GM18502 (cell line): ENCODE data around the gene CTNND2.

Source experiments
- ATAC-seq: cut with Tn5 transposase; IDR thresholded peaks from one replicate; pipeline ENCODE4 v1.9.1; 2021; ENCODE audit warnings: mild to moderate bottlenecking; ENCODE audit not compliant: unreplicated experiment, poor library complexity

CTNND2 gene

DNA sequence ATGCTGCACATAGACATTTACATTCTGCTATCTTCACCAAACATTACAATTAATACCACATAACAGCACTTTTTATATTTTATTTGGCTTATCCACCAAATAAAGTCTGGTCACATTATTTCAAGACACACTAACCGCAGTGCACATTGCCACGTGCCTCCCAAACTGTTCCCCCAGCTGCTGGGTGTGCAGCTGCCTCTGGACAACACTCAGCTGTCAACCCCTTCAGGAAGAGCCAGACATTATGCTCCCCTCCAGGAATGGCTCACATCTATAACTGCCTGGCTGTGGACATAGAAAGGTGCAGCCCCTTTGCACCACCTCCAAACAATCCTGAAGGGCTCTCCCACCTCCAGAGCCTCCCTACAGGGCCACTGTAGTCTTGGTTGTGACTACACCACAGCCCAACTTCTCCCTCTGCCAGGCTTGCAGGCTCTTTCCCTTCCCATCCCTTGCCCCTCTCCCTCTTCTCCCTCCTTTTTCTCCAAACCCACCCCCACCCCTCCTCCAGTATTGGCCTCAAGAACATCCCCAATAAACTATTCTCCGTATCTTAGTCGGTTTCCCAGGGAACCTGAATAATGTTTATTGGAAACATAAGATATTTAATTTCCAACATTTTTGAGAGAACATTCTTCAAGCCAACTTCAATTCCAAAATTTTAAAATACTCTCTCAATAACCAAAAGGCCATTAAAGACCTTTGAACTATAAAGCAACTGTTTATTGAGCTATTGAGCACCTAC is 372.3 kb downstream of the CTNND2 start:
- ATAC-seq, result no peak

DNA sequence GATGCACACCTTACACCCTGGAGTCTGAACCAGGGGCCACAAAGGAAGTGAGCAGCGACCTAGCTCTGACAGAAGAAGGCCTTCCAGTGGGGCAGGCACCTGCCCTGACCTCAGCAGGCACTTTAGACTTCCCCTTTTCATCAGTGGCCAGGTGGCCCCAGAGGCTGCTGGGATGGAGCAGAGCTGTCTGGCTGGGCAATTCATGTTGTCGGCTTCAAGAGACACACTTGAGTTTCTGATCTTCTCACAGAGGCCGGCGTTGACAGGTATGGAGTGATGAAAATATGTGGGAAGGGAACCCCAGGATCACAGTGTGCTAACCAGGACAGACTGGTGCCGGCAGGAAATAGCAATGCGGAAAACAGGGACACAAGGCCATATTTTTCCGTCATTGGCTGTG is 375.5 kb downstream of the CTNND2 start:
- ATAC-seq, result no peak

DNA sequence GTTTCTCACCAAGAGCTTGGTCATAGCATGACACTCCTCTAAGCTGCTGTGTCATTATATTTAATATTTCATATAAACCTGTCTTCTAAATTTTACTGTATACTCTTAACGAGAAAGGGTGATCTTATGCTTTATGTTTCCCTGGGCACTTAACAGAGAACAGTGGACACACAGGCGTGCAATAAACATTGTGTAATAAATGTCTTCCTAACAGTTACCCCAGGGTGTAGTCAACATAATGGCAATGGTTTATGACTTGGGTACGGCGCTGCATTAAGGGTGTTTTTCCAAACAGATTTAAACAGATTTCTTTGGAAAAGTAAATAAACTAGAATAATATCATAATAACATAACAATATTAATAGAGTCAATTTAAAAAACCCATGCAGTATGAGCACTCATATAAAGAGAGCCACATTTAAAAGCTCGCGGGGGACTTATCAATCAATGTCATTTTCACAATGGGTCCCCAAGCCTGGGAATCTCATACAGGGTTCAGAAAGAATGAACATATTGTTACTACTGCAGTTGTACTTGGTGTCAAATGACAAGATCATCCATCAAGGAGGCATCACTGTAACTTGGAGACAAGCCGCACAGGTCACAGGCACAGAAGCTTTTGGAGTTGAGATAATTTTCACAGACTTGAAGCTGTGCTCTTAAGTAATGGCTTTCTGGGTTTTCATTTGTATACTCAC is 376.4 kb downstream of the CTNND2 start:
- ATAC-seq, result no peak

DNA sequence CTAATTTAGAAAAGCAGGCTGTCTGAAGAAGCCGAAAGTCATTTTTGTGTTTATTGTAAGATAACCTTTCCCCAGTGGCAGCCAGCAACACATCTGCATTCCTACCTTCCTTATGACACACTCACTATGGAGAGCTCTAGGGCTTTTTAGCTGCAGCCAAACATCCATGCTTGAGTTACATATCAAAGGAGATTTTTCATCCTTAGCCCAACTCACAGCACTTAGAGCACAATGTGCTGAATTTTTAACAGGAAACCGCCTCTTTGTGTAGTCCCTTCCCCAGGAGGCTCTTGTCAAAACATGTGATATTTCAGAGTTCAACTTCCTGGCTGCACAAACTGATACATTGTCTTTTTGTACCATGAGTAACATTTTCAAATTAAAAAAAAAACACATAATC is 379.2 kb downstream of the CTNND2 start:
- ATAC-seq, result no peak

DNA sequence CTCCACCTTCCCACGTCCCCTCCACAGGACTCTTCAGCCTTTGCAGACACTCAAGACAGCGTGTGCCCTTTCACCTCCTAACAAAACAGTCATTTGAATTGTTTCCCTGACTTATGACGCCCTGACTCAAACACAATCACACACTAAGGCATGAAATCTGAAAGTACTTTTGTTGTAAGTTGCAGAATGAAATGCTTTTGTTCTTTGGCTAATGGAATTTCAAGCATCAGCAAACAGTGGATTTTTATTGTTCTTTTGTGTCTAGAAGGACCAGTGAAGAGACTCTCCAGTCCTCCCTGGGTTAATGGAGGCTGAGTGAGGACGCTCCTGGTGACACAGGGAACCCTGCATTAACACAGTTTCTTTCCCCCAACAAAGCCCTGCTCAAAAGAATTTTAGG is 380.1 kb downstream of the CTNND2 start:
- no peak for ATAC-seq

DNA sequence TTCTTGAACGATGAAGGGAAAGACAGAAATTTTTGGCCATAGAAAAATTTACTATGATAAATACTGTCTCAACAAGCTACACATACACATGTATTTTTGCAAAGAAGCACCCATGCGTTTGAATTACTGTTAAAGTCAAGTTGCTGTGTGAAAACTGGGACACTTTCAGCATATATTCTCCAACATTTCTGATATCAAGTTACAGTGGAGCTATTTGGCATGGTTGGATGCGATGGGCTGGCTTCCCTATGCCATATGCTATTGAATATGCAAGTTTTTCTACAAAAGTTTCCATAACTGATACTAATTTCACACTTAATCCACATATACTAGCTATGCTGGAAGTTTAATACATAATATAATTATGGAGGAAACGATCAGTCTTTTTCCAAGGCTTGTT is 381.4 kb downstream of the CTNND2 start:
- ATAC-seq, result no peak

DNA sequence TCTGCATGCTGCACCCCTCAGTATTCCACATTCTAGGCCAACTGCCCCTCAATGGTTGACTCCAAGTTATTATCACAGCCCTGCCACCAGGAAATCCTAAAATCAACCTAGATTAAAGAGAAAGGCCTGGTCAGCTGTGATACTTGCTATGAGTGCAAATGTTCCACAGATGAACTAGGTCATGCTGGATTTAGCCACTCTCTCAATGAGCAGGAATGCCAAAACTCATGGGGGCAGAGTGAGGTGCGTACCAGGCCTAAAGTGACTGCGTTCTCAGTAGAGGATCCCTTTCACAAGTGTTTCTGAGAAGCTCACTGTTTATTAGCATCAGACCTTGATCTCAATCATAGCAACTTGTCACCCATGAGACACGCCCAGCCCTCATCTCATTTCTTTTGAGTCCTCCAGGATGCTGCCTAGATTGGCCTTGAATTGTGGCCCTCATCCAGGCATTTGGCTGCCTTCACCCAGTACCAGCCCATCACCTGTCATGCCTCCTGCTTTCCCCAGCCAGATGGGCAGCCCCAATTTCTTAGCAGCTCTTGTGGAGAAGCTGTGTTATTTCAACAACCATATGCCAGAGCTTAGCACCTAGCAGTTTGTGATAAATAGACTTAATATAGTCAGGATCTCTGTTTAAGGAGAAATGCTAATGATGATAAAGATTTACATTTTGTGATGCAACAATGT is 383.9 kb downstream of the CTNND2 start:
- ATAC-seq, result no peak

DNA sequence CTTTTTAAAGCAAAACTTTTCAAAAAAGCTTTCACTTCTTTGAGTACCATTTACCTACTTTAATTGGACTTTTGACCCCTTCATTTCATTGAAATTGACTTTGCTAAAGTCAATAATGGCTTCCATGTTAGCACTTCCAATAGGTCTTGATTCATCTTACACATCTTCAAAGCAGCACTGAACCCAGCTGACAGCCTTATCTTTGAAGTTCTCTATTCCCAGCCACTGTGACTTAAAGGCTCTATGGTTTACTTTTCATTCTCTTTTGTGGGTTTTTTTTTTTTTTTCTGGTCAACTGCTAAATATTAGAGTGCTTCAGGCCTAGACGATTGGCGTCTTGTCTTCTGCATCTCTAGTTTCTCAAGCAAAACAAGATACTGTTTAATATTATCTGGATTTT is 385.0 kb downstream of the CTNND2 start:
- no peak for ATAC-seq

DNA sequence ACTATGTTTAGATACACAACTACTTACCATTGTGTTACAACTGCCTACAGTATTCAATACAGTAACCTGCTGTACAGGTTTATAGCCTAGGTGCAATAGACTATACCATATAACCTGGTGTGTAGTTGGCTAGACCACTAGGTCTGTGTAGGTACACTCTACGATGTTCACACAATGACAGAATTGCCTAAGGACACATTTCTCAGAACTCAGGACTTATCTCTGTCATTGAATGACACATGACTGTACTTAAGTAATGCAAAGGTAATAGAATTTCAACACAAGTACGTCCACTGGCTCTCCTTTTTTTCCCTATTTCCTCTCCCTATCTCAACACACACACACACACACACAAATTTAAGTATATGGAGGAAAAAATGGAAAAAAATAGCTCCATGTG is 385.6 kb downstream of the CTNND2 start:
- no peak for ATAC-seq

DNA sequence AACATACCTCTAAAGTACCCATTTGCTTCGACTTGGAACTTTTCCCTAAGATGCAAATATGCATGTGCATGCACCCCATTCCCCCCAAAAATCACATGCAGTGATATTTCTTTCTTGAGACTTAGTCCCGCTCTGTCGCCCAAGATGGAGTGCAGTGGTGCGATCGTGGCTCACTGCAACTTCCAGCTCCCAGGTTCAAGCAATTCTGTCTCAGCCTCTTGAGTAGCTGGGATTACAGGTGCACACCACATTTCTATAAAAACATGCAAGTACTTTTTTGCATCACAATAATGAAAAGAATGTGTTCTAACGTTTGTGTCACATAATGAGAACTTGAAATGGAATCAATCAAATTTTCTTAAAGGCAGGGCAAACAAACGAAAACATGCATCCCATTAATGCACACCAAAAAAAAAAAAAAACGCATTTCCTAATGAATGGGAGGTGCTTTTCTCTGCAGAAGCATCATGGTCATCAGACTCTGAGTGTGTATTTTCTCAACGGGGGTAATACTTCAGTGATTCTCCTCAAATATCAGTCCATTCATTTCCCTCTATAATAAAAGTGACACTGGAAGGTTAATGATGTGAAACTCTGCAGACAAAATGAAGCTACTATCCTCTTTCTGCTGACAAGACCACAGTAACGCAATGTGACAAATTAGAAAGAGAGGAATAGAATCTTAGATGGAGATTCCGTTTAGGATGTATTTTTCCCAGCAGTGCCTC is 389.4 kb downstream of the CTNND2 start:
- no peak for ATAC-seq

DNA sequence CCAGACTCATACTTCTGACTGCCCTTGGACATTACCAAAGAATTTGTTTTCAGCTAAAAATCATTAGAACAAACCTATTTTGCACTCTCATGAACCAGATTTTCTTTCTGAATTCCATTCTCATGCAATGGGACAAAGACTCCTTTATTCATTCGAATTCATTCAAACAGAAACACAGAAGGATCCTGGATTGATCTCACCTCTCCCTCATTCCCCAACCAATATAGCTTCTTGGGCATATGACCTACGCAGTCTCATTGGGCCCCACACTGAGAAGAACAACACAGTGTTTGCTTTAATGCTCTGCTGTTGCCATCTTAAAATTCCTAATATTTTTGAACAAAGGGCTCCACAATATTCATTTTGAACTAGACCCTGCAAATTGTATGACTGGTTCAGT is 392.4 kb downstream of the CTNND2 start:
- ATAC-seq, result no peak

DNA sequence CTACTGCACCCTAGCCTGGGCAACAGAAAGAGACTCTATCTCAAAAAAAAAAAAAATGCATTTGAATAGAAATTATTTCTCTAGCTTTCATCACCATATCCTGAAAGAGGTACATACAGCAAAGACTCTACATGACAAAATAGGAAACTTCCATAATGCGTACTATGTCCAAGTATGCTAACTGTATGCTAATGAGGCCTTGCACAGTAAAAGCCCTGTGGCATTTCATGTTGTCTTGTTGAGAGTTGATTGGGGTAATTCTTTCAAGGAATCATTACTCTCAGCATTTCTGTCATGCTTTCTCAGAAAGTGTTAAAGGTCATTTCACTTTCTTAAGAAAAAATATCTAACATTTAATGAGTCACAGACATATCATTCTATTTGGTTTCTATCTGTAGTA is 393.4 kb downstream of the CTNND2 start:
- ATAC-seq, result no peak

DNA sequence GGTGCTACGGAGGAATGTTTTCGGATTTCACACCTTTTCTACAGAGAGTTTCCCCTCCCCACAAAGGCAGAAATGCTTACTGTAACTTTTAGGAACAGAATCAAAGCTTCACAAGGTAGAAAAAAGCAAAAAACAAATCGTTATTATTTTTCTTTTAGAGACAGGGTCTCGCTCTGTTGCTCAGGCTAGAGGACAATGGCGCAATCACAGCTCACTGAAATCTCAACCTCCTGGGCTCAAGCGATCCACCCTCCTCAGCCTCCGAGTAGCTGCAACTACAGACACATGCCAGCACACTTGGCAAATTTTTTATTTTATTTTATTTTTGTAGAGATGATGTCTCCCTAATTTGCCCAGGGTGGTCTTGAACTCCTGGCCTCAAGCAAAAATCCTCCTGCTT is 394.5 kb downstream of the CTNND2 start:
- ATAC-seq, result no peak

DNA sequence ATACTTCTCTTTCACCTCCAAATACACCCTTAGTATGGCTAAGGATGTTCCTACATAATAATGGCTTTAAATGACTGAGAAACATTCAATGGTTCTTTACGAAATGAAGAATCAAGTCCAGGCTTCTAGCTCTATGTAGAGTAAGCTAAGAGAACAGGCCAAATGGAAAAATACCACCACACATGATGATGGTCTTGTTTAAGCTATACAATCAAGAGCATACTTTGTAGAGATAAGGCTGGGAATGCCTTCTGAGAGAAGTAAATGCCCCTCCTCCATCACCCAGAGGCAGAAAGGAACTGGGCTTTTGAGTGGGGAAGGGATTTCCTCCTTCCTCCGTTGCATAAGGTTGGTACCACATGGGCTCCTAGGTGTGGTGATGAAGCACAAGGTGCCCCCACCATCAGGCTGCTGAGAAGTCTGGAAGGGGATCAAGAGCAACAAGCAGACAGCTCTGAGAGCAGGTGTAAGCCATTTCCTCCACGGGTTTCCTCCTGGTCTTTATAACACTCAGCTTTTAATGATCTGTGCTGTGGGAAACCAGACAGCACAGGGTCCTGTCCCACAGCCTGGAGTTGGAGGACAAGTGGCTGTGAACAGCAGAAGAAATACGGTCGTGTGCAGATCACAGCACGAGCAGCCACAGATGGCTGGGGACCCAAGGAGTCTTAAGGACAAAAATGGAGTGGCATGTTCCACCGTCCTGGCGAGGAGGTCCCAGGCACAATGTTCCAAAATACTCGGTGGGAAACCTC is 396.9 kb downstream of the CTNND2 start:
- ATAC-seq, result no peak

DNA sequence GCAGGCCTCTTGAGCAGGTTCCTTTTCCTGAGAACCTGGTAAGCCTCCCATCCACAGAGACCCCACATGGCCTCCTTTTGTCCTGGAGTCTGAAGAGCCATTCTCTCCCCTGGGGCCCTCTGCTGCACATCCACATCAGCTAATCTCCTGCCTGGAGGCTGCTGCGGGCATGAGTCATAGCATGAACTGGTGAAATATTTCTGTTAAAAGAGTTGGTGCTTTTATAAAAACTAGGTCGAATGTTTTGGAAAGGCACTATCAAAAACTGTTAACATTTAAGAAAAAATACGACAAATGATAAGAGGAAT is 399.4 kb downstream of the CTNND2 start:
- ATAC-seq, result no peak

DNA sequence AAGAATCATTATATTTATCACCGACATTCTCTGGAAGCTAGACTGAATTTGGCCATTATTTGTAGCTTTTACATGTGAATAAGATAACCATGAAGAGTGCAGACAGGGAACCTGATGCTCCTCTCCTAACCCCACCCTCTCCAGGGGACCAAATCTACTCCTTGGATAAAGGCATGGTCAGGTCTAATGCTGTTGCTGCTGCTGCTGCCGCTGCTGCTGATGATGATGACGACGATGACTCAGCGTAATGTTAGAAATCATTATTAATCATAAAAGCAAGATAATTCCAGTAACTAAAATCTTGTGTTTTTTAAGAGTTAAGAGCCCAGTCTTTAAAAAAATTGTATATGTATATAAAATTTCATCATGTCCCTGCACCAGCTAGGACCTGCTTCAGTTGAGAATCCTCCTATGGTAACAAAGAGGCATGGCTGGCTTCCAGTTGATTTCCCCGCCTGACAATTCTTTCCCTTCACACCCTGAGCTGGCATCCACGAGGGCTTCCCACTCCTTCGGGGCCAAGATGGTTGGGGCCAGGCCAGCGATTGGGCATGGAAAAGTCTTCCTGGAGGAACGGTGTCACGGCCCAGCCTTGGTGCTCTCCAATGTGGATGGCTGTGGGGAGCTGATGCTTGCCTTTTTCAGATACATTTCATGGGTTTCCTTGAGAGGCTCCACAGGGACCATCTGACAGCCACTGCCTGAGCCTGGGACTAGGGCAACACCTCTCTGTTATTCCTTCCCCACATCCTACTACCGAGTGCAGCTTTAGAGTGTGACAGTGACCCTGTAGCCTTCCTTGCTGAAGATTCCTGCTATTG is 400.0 kb downstream of the CTNND2 start:
- ATAC-seq, result no peak

DNA sequence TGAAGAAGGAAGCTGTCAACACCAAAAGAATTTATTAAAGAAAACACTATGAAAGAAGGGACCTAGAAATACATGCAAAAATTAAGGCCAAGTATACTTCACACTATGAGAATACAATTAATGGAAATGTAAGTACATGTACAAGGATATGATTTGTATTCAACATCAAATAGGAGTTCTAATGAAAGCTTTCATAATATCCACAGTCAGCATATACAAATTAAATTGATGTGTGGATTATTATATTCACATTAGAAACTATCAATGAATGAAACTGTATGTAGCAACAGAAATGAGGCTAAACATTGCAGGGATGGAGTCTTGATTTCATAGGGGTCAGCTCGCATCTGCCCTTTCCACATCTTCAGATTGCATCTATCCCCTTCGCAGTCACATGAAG is 401.5 kb downstream of the CTNND2 start:
- no peak for ATAC-seq

DNA sequence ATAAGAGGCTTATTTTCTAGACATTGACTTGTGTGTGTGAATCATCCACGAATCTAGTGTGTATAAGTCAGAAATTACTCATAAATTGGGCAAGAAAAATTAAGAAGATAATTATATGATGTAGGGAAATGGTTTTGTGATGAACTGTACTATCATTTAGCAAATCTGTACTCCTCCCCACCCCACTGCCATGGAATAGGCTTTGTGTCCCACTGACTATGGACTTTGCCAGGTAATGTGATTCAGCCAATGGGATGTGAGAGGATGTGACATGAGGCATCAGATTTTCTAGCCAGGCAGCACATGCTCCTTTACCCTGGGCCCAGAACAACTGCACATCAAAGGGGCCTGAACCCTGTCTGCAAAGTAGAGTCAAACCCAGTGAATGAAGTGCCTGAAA is 406.6 kb downstream of the CTNND2 start:
- ATAC-seq, result no peak

DNA sequence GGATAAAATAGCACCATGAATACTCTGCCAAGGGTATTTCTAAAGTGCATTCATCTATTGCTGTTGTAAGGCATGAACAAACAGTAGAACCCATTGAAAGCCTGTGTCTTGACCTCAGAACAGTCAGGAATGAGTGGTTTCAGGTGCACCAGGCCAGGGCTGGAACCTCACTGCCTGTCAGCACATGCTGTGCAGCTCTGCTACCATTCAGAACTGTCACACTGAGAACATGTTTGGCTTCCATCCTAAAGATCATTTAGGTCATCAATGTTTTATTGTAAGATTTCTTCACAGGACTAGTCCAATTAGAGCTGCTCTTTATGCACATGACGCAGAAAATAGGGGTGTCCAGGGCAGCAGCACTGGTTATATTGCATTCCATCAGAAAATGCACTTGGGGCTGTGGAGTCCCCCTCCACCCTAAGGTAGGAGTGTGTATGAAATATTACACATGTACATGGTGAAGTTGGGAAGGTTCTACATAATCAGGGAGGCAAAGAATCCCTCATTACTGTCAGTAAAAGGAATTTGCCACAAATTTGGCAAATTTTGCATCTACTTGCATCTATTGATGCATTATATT is 408.0 kb downstream of the CTNND2 start:
- ATAC-seq, result no peak
